Upper lobe of right lung (tissue), 1 donor: ENCODE results near the gene SLC25A29. TPM values are rescaled to one million over a fixed set of nuclear protein-coding genes. Genes with fewer than 3 reads are reported as not detected.

ENCODE experiments used
- ATAC-seq: fragments of 200-7000 bp; cut with Tn5 transposase; one replicate; pipeline ENCODE4 v1.9.1; 2020; ENCODE audit warnings: mild to moderate bottlenecking, moderate library complexity
- DNase-seq: peaks from one replicate; pipeline ENCODE4 v3.0.0-alpha.2; 2020
- H3K27ac ChIP-seq: fragments of 200-600 bp; one replicate; pipeline ENCODE4 v1.8.0; 2022
- H3K27me3 ChIP-seq: fragments of 200-600 bp; one replicate; pipeline ENCODE4 v1.8.0; 2022; ENCODE audit warnings: mild to moderate bottlenecking
- H3K36me3 ChIP-seq: fragments of 200-600 bp; one replicate; pipeline ENCODE4 v1.8.0; 2022
- H3K4me1 ChIP-seq: fragments of 200-600 bp; one replicate; pipeline ENCODE4 v1.8.0; 2022
- H3K4me3 ChIP-seq: fragments of 200-600 bp; one replicate; pipeline ENCODE4 v1.8.0; 2022; ENCODE audit warnings: mild to moderate bottlenecking
- H3K9me3 ChIP-seq: fragments of 200-600 bp; one replicate; pipeline ENCODE4 v1.8.0; 2022
- CTCF ChIP-seq: fragments of 200-600 bp; IDR thresholded peaks from one replicate; pipeline ENCODE4 v1.8.0; 2022; ENCODE audit warnings: antibody characterized with exemption
- intact Hi-C: fragments of 100-400 bp; cut with DNase I; formaldehyde crosslinking; loops from one replicate; pipeline ENCODE4 v1.11.0; 2022
- total RNA-seq: library from RNA; stranded (reverse); fragmentation: NEBNext Ultra II Directional; extraction: Animal tissue kit (Norgen Biotek cat#: 25700); gene quantifications from one replicate; pipeline ENCODE4 v1.2.1, GENCODE V29; 2021
- donor health status: DM: no; HTN: yes; CAD: no; lungs with severe emphysema.

Gene SLC25A29
- total RNA-seq, 1 donor from 2014 or later: 104 TPM

- peaks cover 22% of the 10 kb centered on the region for H3K36me3 ChIP-seq
- H3K4me1 ChIP-seq: peaks cover 58% of the 10 kb centered on the region
- DNase-seq (peak; percentile 51), ATAC-seq (no peak)
- H3K27me3 ChIP-seq: no peaks in the 10 kb centered on the region
- no peak for TF ChIP-seq CTCF
- H3K4me3 ChIP-seq: no peak overlapping the region
- no peak overlapping the region for H3K27ac ChIP-seq
- intact Hi-C loops: no loop called here
- no peaks in the 10 kb centered on the region for H3K9me3 ChIP-seq
Measured at GRCh38 chr14:100279563-100279962, 26.7 kb downstream of the SLC25A29 start.

- H3K4me3 ChIP-seq: no peak overlapping the region
- ATAC-seq (no peak), DNase-seq (no peak)
- no peak for TF ChIP-seq CTCF
- H3K27me3 ChIP-seq: no peaks in the 10 kb centered on the region
- intact Hi-C loops: no loop called here
- H3K27ac ChIP-seq: no peak overlapping the region
- H3K36me3 ChIP-seq: peaks cover 22% of the 10 kb centered on the region
- H3K4me1 ChIP-seq: peaks cover 56% of the 10 kb centered on the region
- H3K9me3 ChIP-seq: no peaks in the 10 kb centered on the region
Measured at GRCh38 chr14:100279133-100279532, 27.1 kb downstream of the SLC25A29 start.

GRCh38 chr14:100278702-100279101, 27.5 kb downstream of the SLC25A29 start:
- H3K27ac ChIP-seq: no peak overlapping the region
- ATAC-seq (peak; percentile 82), DNase-seq (peak; percentile 72)
- intact Hi-C loops: no loop called here
- H3K4me1 ChIP-seq: peaks cover 54% of the 10 kb centered on the region
- peaks cover 22% of the 10 kb centered on the region for H3K36me3 ChIP-seq
- H3K27me3 ChIP-seq: no peaks in the 10 kb centered on the region
- no peaks in the 10 kb centered on the region for H3K9me3 ChIP-seq
- peak; percentile 22 for TF ChIP-seq CTCF
- H3K4me3 ChIP-seq: no peak overlapping the region

- no peak overlapping the region for H3K4me3 ChIP-seq
- H3K36me3 ChIP-seq: peaks cover 22% of the 10 kb centered on the region
- H3K27ac ChIP-seq: no peak overlapping the region
- TF ChIP-seq CTCF: no peak
- intact Hi-C loops: no loop called here
- H3K9me3 ChIP-seq: no peaks in the 10 kb centered on the region
- H3K4me1 ChIP-seq: peaks cover 36% of the 10 kb centered on the region
- ATAC-seq: no peak
- no peak for DNase-seq
- no peaks in the 10 kb centered on the region for H3K27me3 ChIP-seq
Measured at GRCh38 chr14:100275214-100275613, 31.0 kb downstream of the SLC25A29 start.

GRCh38 chr14:100274250-100274649, 32.0 kb downstream of the SLC25A29 start:
- Histone ChIP-seq H3K27ac (no peak overlapping the region), H3K4me1 (peaks cover 28% of the 10 kb centered on the region), H3K36me3 (peaks cover 22% of the 10 kb centered on the region), H3K9me3 (no peaks in the 10 kb centered on the region), H3K4me3 (no peak overlapping the region), H3K27me3 (no peaks in the 10 kb centered on the region)
- TF ChIP-seq CTCF: no peak
- ATAC-seq (no peak), DNase-seq (no peak)
- intact Hi-C loops: no loop called here
